HG03175 (cell line): ENCODE data around the gene ZSWIM9.
"Not testable (repeated sequence)": the region's sequence is repeated elsewhere in the genome, so short reads cannot be mapped to it uniquely, and the experiment has no call there.

Source experiments
- ATAC-seq: cut with Tn5 transposase; IDR thresholded peaks from one replicate; pipeline ENCODE4 v1.9.1; 2021; ENCODE audit warnings: mild to moderate bottlenecking, moderate library complexity; ENCODE audit not compliant: unreplicated experiment

ZSWIM9 gene

DNA sequence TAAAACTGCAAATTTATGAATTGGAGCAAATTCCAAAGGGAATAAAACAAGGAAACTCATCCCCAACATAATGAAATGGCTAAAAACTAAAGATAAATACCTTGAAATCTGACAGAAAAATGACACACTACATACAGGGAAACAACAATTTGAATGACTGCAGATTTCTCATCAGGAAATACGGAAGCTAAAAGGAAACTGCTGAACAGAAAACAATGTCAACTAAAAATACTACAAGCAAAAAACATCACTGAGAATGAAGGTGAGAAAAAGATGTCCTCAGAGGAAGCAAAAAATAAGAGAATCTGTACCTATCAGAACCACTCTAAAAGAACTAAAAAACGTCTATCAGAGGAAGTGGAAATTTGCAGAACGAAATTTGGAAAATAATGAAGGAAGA lies 39.5 kb downstream of the ZSWIM9 start:
- ATAC-seq, result no peak

DNA sequence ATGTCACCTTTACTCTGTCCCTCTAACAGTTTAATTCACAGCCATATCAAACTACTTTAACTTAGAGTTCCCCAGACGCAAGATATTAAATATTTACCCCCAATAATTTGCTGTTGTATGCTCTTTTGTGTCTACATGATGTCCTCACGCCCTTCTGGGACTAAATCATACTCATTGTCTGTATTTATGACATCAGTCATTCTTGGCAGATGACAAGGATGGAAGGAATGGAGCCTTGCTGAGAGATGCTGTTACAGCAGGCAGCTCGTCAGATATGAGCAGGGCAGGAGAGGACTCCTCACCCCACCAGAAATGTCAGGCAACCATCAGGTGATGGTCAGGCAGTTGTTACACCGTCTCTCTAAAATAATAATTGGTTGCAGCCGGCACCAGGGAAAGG lies 43.5 kb downstream of the ZSWIM9 start:
- no peak for ATAC-seq

GRCh38 chr19:48216933-48217332 lies 46.5 kb downstream of the ZSWIM9 start:
- ATAC-seq, result no peak

DNA sequence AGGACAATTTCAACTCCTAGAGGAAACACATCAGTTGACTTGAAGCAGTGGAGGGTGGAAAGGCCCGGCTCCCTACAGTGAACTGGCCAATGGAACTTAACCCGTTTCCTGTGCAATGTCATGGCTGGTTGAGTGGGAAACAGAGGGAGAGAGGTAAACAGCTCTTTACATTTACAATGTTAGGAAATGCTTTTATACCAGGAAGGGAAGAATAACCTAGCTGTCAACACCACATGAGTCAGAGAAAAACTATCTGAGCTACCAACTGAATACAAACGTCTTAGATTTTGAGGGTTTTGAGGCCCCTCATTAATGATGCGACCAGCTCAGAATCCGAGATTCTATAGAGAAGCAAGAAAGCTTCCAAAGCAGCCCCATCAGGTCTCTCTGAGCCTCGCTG lies 48.5 kb downstream of the ZSWIM9 start:
- no peak for ATAC-seq

DNA sequence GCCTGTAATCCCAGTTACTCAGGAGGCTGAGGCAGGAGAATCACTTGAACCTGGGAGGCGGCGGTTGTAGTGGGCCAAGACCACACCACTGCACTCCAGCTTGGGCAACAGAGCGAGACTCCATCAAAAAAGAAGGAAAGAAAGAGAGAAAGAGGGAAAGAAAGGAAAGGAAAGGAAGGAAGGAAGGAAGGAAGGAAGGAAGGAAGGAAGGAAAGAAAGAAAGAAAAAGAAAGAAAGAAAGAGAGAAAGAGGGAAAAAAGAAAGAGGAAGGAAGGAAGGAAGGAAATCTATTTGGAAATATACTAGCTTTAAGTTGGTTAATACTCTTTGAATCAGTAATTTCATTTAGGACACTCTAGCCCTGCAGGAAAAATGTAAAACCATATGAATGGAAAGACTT lies 50.3 kb downstream of the ZSWIM9 start:
- ATAC-seq, result not testable (repeated sequence)

DNA sequence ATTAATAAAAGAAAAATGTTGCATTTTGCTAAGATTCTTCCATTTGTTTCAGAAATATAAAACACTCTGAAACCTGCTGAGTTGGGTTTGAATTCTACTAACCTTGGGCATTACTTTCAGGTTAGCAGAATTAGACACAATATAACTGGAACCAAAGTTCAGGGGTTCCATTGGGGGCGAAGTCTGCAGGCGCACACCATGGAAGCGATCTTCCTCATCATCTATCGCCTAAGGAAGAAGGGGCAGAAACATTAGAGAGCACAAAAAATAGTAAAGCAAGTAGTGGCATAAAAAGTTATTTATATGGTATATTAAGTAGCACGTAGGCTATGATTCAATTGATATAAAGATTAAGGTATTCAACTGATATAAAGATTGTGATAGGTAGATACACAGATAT lies 51.1 kb downstream of the ZSWIM9 start:
- no peak for ATAC-seq

GRCh38 chr19:48230555-48231129 lies 60.2 kb downstream of the ZSWIM9 start:
- no peak for ATAC-seq

DNA sequence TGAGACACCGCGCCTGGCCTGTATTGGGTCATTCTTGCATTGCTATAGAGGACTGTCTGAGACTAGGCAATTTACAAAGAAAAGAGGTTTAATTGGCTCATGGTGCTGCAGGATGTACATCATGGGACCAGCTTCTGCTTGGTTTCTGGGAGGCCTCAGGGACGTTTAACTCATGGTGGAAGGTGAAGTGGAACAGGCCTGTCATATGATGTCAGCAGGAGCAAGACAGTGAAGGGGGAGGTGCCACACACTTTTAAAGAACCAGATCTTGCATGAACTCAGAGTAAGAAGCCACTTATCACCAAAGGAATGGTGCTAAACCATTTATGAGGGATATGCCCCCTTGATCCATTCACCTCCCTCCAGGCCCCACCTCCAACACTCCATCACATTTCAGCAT lies 66.6 kb downstream of the ZSWIM9 start:
- no peak for ATAC-seq

- ATAC-seq, result no peak
Observed at GRCh38 chr19:48239120-48239519, 68.6 kb downstream of the ZSWIM9 start.

DNA sequence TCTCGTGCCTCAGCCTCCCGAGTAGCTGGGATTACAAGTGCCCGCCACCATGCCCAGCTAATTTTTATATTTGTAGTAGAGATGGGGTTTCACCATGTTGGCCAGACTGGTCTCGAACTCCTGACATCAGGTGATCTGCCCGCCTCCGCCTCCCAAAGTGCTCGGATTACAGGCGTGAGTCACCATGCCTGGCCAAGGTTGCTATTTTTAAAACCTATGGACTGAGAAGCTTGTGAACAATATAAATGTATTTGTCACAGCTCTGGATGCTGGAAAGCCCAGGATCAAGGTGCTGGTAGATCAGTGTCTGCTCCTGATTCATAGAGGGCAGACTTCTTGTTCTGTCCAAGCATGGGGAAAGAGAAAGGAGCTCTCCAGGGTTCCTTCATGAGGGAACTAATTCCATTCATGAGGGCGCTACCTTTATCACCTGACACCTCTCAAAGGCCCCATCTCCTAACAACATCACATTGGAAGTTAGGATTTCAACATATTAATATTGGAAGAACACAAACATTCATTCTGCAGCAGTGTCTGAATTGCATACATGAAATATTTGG lies 69.2 kb downstream of the ZSWIM9 start:
- no peak for ATAC-seq

DNA sequence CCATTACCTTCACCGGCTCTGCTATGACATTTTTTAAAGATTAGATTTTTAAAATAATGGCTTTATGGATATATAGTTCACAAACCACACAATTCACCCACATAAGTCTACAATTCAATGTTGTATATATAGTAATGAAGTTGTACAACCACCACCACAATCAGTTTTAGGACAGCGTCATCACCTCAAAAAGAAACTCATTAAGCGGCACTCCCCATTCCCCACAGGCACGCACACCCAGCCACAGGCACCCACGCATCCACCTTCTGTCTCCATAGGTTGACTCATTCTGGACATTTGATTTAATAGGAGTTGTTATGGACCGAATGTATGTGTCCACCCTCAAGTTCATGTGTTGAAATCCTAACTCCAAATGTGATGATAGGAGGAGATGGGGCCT lies 71.3 kb downstream of the ZSWIM9 start:
- not testable (repeated sequence) for ATAC-seq

DNA sequence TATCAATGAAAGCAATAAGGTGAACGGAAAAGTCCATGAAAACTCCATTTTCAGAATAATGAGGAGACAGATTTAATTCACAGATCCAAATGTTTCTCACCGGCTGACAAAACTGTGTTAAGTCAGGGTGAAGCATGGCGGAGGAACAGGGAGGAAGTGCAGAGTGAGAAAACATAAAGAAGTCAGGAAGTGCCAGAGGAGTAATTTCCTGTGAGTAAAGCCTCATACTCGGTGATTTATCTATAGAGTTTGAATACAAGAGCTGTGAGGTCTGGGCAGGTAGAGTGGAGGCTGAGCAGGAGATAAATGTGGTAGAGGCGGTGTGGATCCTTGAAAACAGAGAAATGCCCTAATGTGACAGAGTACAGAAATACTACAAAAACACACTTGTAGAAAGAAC lies 73.8 kb downstream of the ZSWIM9 start:
- ATAC-seq, result no peak

DNA sequence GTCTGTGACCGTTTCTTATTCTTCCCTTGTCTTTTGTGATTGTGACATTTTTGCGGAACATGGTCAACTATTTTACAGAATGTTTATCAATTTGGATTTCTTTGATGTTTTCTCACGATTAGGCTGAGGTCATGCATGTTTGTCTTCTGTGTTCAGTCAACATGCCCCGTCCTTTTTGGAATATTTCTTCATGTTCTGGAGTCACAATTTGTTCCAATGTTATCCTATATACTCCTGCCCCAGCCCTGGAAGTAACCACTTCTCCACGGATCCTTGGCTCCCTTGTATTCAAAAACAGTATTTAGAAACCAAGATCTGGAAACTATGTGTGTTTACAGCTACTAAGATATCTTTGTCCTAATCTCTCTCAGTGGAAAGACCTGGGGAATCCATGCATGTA lies 75.6 kb downstream of the ZSWIM9 start:
- ATAC-seq, result no peak

- no peak for ATAC-seq
Observed at GRCh38 chr19:48247212-48247611, 76.7 kb downstream of the ZSWIM9 start.
